ENCODE data around the gene POLR3GL.

Gene POLR3GL

DNA sequence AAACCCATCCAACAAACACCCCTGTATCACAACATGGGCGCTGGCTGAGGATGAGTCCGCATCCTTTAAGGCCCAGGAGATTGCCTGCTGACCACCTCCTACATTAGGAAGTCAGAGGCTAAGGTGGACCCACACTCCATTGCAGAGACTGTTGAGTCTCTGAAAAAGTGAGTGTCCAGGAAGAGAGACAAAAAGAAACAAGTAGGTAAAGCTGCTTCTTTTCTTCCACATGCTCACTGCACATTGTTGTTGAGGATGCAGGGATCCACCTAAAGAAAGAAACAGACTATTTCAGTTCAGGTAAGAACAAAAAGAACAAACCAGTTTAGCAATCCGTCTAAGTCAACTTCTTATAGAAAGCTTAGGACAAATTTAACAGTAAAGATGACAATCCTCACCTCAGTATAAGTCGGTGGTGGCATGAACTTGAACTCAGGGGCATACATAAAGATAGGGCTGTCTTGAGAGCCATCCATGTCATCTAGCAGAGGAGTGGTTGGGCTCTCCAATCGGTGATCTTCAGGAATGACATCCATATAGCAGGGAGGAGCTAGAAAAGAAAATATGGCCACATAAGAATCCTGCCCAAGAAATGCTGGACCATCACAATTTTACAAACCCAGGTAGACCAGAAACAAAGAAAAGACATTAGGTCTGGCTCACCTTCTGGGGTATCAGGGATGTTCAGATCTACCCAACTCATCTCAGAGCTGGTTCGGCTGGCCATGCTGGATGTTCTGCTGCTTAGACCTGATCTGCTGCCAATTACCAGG lies 29.3 kb downstream of the POLR3GL start:
- no peak for DNase-seq

DNA sequence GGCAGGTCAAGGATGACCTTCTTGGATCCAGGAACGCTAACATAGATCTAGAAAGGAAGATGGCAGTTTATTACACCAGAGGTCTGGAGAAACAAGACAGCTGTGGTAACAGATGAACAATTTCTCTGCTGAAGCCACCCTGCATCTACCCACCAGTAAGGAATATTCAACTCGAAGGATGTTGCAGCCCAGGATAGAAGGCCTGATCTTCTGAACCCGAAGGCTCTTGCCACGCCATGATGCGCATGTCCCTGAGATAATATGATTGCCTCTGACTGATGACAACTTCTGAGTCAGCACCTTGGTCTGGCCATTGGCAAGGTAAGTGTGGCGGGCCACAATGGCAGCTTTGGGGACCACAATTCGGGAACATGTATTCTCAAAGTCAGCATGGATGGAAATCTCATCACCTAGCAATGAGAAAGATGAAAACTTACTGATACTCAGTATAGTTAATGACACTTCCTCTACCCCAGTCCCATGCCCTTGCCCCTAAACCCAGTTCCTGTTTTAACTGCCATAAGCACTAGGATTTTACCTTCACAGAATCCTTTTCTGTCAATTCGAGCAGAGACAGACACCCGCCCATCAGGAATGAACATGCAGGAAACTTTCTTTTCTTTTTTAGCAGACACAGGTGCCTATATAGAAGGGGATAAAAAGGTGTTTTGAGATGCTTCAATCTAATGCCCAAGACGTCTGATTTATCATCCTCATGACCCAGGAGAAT lies 30.1 kb downstream of the POLR3GL start:
- peak; percentile 45 for DNase-seq

GRCh38 chr1:145995148-145995881 lies 30.8 kb downstream of the POLR3GL start:
- no peak for DNase-seq

- DNase-seq = peak; percentile 55
Measured at GRCh38 chr1:145995964-145996432, 31.5 kb downstream of the POLR3GL start.

GRCh38 chr1:145996433-145997015 lies 32.0 kb downstream of the POLR3GL start, which contains the start of gene TXNIP:
TXNIP (minus strand) TSS chr1:145996579; CDS start chr1:145996266, 313 bp downstream.
- DNase-seq = peak; percentile 99

GRCh38 chr1:145997016-145997717 lies 32.7 kb downstream of the POLR3GL start:
- peak; percentile 66 for DNase-seq

- DNase-seq = peak; percentile 53
Measured at GRCh38 chr1:145997718-145998023, 33.2 kb downstream of the POLR3GL start.

DNA sequence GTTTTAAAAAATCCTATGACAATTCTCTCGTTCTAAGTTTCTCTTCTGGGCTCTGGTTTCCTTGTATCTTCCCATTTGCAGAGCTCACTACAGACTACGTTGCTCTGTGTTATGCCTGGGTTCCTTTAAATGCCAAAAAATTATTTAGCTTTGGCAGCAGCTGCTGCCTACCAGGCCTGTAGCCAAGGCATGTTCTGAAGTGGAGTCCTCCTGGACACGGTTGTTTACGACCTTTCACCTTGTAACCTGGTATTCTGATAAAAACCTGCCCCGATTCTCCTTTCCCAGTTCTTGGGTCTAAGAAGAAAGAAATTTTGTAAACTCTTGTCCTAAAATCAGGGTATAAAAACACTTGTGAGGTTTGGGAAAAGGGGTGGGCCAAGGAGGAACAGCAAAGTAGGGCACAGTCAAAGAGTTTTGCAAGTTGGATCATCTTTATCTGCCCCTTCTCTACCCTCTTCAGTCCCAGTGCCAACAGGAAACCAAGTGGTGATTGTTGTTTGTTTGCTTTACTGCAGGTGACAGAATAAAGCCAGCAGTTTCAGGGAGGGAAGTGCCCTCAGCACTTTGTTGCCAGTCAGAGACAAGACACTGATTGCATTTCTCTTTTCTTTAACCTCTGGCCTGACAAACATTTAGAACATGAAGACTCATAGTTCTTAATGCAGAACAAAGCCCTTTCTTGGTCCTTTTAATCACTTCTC lies 35.0 kb downstream of the POLR3GL start:
- peak; percentile 91 for DNase-seq

DNA sequence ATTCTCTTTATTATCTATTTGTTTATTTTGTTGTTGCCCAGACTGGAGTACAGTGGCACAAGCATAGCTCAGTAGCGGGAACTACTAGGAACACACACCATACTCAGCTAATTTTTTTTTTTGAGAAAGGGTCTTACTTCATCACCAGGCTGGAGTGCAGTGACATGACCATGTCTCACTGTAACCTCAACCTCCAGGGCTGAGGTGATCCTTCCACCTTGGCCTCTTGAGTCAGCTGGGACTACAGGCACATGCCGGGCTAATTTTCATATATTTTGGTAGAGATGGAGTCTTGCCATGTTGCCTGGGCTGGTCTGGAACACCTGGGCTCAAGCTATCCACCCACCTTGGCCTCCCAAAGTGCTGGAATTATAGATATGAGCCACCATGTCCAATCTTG lies 37.2 kb downstream of the POLR3GL start:
- DNase-seq = peak; percentile 31

GRCh38 chr1:146007489-146008133 lies 43.1 kb downstream of the POLR3GL start:
- no peak for DNase-seq

DNA sequence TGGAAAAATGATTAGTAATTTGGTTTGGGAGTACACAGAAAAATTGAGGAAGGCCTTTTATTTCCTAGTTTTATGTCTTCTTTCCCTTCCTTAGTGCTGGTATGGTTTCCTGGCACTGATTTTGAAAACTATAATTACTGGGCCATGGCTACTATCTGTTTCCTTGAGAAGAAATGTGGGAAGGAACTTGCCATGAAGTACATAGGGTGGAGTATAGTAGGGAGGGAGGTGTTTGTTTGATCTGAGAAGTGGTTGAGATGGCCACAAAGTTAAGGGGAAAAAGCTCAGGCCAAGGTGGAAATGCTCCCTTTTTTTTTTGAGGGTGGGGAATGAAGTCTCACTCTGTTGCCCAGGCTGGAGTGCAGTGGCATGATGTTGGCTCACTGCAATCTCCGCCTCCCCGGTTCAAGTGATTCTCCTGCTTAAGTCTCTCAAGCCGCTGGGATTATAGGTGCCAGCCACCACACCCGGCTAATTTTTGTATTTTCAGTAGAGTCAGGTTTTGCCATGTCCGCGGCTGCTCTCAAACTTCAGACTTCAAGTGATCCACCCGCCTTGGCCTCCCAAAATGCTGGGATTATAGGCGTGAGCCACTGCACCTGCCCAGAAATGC lies 45.7 kb downstream of the POLR3GL start:
- DNase-seq = no peak

DNA sequence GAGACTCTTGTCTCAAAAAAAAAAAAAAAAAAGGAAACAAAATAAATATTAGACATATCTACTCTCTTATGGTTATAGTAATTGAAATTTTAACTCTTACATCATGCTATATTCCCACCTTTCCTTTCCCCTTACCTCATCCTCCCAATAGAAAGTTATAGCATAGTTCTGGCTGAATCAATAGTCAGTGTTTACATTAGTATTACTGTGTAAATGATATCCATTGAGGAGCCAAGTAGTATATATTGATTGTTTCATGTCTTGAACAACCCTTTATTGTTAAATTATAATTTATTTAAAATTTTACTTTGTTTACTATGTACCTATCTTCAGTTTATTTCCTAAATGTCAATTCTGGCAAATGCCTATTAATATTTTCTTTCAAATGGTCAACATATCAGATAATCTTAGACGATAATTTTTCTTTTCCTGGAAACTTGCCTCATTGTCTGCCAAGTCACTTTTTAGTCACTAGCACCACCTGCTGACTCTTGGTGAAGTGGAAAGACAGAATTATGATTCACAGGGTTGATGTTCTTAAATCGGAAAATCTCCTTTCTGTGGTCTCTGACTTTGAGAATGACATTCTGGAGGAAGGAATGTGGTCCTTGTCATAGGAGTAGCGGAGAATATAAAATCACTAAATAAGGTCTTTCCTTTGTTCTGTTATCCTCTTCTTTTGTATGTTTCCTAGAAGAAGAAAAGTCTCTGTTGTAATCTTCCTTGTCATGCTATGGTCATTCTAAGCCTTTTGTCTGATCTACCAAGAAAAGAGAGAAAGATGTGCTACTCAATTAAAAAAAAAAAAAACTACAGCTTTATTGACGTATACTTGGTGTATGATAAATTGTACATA lies 48.4 kb downstream of the POLR3GL start:
- DNase-seq = peak; percentile 84

GRCh38 chr1:146013559-146013922 lies 49.1 kb downstream of the POLR3GL start:
- no peak for DNase-seq

- no peak for DNase-seq
Measured at GRCh38 chr1:146016891-146017290, 52.4 kb downstream of the POLR3GL start.

DNA sequence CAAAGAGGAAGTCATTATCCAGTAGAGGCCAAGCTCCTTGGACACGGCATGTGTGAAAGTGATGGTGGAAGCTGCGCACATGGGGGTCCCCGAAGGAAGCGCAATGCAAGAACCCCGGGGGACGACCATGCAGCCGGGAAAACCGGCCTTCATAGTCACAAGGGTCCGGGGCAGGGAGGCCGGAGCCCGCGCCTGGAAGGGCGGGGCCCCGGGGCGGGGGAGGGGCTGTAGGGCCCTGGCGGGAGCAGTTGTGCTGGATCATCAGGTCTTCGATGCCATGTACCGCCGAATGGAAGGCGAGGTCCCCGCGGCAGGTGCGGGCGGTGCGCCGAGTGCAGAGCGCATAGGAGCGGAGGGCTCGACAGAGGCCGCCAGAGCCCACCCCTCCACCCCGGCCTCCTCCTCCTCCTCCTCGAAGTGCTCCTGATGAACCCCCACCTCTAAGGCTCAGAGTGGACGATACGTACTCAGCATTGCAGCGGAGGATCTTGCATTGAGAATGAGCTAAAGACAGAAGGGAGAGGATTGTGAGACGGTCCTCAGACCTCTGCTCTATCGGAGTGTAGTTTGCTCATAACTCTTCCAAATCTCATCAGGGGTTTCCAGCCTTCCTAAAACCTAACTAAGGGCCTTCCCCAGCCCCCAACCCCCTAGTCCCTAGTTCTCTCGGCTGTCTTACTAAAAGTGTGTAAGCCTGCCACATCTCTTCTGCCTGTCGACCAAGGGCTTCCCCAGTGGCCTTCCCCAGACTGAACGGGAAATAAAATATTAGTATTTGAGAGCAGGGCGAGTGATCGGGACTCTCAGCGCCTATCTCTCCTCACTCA lies 55.0 kb downstream of the POLR3GL start:
- DNase-seq = no peak

GRCh38 chr1:146020058-146021049 lies 55.9 kb downstream of the POLR3GL start:
- no peak for DNase-seq

GRCh38 chr1:146021050-146021445 lies 56.6 kb downstream of the POLR3GL start:
- DNase-seq = no peak
